HTR-8/SVneo (cell line): ENCODE results near the gene TPPP3.
"Not testable (repeated sequence)": the region's sequence is repeated elsewhere in the genome, so short reads cannot be mapped to it uniquely, and the experiment has no call there.

ENCODE experiments used
- DNase-seq: peaks from one replicate; pipeline ENCODE4 v3.0.0; 2011; ENCODE audit warnings: low spot score, mixed read lengths; ENCODE audit not compliant: insufficient read length
- FAIRE-seq: peaks from 2 replicates; lab custom pipeline; 2011; peaks lifted over from hg19 to GRCh38; lab: Jason Lieb, UNC

The TPPP3 gene

DNA sequence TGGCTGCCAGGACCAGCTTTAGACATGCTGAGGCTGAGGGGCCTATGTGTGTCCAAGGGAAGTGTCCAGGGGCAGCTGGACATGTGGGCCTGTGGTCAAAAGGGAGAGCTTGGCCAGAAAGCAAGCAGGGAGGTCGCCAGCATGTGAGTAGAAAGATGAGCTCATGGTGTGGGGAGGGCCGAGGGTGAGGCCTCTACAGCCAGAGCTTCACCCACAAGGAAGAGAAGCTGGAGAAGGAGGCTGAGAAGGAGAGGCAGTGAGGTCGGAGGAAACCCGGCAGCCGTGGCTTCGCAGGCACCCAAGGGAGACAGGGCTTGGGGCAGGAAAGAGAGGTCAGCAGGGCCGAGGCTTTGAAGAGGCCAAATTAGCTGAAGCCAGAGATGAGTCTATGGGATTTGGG lies 33.7 kb upstream of the TPPP3 start:
- DNase-seq (no peak), FAIRE-seq (no peak)

DNA sequence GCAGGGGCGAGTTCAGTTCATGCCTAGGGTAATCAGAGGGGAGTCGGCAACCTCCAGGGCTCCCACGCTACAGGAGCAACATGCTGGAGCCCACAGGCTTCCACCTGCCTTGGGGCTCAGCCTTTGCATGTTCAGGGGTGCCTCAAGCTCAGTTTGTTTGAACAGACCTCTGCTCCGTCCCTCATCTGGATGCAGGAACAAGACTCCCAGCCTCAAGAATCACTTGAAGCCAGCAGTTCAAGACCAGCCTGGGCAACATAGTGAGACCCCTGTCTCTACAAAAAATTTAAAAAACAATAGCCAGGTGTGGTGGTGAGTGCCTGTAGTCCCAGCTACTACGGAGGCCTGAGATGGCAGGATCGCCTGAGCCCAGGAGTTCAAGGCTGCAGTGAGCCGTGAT lies 32.7 kb upstream of the TPPP3 start:
- no peak for DNase-seq
- FAIRE-seq: no peak

DNA sequence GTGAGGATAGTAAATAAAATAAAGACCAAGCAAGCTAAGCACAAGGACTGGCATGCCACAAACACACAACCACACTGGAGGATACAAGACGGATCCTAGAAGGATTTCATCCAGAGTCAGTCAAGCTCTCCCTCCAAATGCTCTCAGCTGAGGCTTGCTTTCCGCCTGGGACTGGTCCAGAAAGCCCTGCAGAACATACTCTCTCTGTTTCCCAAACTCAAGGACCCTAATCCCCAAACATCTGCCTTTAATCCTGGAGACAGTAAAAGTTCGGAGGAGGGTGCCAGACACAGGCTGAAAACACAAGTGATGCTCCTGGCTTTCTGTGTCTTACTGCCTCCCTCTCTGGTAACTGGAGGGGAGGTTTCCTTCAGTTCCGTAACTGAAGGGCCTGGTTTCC lies 32.3 kb upstream of the TPPP3 start:
- FAIRE-seq (no peak), DNase-seq (no peak)

DNA sequence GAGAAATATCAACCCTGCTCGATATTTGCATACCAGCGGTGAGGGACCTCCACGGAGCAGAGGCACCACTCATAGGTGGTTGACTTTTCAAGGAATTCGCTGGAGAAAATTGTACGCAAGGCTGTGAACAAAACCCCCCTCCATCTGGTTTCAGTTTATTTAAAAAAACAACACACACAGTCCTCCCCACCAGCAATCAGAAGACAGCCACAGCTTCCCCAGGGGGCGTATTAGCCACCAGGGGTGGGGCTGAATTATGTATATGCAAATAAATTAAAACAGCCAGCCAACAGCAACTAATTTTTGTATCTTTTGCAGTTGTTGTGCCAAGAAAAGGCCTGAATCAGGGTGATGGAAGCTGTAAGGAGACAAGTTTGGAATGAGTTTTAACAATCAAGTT lies 31.8 kb upstream of the TPPP3 start:
- FAIRE-seq (no peak), DNase-seq (no peak)

DNA sequence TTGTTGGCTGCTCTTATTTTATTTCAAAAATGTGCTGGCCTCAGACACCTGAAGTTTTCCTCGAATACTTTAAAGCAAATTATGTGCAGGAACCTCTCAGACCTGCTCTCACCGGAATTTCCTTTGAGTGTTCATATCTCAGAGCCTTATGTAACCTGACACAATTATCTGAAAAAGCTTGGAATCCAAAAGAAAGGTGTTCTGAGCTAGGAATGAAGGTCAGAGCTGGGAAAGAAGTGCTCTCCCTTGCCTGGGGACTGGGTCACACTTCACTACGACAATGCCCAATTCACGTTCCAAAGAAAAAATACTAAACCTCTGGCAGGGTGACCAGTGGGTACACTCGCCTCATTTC lies 30.9 kb upstream of the TPPP3 start:
- FAIRE-seq: no peak

DNA sequence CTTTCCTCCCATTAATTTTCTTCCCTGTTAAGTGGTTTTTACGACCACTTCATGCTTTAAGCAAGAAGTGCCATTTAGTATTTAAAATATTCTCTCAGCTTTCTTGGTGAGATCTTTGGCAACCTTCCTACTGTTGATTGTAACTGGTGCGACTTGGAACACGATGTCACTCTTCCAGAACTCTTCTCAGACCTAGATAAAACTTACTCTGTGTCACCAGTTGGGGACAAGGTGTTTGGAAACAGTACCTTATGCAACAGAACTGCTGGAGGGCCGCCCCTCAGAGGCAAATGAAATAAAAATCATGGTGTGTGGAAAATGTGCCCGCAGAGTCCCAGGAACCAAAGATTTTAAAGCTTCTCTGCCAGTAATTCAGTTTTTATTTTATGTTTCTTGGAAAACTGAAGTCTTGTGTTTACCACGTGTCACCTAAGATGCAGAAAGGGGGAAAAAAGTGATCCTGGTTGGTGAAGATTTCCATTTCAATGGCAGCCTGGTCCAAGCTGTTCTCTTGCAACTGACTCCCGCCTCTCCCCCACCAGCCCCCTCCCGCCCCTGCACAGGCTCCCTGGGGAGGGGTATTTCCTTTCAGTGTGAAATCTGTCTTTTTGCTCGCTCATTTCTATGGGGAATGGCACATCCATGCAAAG lies 30.4 kb upstream of the TPPP3 start:
- FAIRE-seq (no peak), DNase-seq (no peak)

More for the DNA sequence above, 30.9 kb upstream of the TPPP3 start:
- no peak for DNase-seq

DNA sequence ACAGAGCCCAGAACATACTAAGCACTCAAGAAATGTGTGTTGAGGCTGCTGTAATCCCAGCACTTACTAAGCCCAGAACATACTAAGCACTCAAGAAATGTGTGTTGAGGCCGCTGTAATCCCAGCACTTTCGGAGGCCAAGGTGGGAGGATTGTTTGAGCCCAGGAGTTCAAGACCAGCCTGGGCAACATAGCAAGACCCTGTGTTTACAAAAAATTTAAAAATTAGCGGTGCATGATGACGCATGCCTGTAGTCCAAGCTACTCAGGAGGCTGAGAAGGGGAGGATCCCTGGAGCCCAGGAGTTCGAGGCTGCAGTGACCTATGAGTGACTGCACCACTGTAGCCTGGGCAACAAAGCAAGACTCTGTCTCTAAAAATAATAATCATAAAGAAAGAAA lies 29.7 kb upstream of the TPPP3 start:
- FAIRE-seq (no peak), DNase-seq (no peak)

DNA sequence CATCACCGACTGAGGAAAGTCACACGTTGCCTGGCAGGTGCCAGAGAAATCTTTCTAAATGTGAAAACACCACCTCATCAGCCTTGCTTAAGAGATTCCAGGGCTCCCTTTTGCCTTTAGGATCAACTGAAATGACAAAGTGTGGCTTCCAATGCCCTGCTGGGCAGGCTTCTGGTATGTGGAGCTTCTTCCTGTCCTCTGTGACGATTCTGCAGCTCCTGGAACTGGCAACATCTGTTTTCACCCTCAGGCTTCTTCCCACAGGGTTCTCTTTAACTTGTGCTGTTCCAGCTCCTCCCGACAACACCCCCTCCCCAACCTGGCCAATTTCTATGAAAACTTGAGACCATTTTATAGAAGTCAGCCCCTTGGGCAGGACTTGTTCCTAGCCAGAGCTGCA lies 27.7 kb upstream of the TPPP3 start:
- no peak for FAIRE-seq

DNA sequence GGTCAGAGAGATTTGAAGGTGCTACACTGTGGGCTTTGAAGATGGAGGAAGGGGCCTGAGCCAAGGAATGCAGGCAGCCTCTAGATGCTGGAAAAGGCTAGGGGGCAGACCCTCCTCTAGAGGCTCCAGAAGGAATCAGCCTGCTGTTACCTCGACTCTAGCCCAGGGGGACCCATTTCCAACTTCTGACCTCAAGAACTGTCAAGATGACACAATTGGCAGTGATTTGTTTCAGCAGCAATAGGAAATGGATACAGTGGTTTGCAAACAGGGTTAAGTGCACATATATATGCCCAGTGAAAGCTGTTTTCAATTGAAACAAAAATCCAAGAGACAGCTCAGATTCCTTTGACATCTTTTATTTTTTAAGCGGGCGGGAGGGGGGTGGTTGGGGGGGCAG lies 26.6 kb upstream of the TPPP3 start:
- FAIRE-seq: no peak
- DNase-seq: no peak

More for the DNA sequence above, 27.7 kb upstream of the TPPP3 start:
- DNase-seq: no peak

DNA sequence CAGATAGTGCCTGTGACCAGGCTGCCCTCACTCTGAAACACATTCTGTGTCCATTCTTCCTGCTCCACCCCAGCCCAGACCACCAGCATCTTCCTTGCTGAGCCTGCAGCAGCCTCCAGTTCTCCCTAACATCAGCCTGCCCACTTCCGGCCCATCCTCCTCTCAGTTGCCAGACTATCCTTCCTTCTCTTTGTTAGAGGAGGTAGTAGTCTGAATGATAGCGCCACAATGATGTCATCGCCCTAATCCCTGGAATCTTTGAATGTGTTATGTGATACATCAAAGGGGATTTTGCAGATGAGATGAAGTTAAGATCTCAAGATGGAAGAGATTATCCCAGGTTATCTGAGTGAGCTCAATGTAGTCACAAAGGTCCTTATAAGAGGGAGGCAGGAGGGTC lies 26.2 kb upstream of the TPPP3 start:
- FAIRE-seq: no peak
- DNase-seq: no peak

DNA sequence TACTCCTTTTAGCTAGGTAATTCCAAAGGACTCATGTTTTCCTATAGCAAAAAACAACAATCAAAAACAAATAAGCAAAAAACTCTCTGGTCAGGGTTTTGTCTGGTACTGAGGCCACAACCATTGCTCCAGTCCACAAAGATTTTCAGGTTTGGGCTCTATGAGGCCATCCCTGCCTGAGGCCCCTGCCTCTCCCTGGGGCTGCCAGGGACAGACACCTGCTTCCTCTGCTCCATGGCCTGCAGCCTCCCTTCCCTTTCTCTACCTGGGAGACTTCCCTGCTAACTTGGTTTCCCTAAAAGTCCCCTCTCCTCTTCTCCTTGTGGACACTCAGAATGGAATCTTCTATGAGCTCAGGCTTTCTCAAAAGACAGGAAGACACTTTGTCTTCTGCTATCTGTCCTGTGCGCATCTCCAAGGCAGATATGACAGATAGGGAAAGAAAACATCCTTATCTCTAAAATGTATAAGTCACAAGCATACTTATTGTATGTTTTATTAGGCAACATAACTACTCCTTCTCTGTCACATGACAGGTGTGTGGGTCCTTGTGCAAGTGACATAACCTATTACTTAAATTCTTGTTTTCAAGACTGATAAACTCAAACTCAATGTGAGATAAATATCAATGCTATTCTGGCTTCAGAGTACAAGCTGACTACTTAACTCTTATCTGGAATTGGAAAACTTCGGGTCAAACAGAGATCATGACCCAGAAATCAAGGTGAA lies 24.2 kb upstream of the TPPP3 start:
- FAIRE-seq (no peak), DNase-seq (no peak)

DNA sequence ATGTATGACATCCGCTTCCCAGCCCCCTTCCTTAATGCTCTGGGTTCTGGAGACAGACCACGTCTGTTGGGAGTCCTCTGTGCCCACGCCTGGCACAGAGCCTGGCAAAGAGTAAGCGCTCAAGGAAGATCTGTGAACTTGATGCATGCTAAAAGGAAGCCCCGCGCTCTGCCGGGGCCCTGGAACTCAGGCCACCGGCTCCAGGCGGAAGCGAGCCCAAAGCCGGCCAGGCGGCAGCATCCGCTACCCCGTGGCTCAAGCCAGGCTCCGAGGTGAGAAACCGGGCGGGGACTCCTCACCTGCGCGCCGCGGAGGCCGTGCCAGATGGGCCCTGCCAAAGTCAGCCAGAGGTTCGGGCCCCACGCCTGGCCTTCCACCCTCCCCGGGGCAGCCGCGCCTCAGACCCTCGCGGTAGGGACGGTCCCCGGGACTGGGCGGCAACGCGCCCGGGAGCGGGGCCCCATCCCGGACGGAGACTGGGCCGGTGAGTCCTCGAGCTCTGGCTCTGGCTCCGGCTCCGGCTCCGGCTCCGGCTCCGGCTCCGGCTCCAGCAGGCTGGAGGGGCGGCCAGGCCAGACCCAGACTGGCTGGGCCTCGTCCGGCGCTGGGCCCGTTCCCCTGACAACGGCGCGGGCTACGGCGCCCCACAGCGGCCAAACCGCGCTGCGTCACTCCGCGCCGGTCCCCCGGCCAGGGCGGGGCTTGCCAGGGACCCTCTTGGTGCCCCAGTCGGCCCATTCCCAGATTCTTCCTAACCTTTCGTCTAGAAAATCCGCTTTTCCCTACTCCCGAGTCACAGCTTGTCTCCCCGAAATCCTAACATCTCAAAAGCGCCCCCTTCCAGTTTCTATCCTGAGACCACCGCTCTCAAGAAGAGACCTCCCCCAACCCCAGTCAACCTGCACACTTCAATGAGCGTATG lies 22.8 kb upstream of the TPPP3 start, which contains the start of gene ZDHHC1:
Gene ZDHHC1 (minus strand): TSS at position 606 of the 922 bp plus-strand sequence. CDS start 8,702 bp downstream, outside the sequence.
- FAIRE-seq: peak; percentile 54
- peak; percentile 85 for DNase-seq

DNA sequence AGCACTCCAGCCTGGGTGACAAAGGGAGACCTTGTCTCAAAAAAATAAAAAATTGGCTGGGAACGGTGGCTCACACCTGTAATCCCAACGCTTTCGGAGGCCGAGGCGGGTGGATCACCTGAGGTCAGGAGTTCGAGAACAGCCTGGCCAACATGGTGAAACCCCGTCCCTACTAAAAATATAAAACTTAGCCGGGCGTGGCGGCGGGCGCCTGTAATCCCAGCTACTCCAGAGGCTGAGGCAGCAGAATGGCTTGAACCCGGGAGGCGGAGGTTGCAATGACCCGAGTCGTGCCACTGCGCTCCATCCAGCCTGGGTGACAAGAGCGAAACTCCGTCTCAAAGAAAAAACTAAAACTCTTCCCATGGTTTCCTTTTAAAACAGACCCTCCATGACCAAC lies 22.1 kb upstream of the TPPP3 start:
- FAIRE-seq, DNase-seq: not testable (repeated sequence)

DNA sequence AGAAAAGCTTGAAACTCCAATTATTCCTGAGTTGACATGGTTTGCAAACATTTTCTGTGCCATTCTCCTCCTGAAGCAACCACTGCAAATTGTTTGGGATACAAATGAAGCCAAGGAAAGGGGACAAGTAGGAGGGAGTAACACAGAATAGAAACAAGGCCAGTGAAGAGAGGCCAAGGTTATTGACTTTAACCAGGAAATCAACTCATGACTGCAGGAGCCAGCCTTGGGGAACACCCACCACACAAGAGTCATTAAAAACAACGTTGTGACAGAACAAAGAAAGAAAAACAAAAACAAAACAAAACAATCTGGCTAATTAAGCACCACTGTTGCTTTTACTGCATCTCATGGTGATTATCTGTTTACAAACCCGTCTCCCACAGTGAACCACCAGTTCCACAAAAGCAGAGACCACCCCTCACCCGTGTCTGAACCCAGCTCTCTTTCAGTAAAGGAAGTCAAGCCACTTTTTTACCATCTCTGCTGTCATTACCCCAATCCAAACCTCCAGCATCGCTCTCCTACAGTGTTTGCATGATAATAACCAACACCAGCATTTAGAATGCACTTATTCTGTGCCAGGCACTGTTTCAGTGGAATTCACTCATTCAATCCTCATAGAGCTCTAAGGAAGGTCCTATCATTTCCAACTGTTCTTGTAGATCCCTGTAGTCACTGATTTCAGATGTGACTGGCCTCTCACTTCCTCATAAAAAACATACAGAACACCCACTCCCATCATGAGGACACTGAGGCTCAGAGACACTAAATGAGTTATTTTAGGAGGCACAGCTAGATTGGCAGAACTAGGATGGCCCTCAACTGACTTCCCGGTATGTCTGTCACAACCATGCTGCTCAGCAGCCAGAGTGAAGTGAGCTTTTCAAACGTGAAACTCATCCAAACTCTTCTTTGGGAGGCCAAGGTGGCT lies 20.9 kb upstream of the TPPP3 start:
- DNase-seq (no peak), FAIRE-seq (no peak)

DNA sequence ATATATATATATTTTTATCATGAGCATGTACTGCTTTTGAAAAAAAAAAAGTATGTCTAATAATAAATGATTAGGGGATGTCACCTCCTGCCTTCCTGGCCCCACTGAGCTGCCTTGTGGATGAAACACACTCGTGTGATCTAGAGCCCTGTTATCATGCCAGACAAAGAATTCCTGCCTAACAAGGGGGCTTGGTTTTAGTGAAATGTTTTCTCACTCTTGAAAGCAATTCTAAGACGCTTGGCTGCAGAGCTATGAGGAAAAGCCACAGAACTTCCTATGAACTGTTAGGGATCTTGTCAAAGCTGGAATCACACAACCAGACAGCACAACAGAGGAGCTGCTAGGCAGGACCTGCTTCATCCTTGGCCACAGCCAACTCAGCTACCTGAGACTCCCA lies 19.0 kb upstream of the TPPP3 start:
- FAIRE-seq (no peak), DNase-seq (no peak)

DNA sequence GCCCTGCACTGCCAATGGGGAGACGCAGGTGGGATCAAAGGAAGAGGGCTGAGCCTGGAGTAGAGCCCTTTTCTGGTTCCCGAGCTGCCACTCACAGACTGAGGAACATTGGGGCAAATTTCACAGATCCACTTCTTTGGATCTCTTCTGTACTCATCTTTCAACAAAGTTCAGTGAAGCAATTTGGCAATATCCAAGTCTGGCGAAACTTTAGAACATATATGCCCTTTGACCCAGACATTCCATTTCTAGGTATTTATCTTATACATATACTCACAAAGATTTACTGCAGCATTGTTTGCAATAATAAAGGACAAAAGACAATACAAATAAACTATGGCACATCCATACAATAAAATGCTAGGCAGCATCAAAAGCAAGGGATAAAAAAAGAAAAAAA lies 18.0 kb upstream of the TPPP3 start:
- no peak for FAIRE-seq
- no peak for DNase-seq

DNA sequence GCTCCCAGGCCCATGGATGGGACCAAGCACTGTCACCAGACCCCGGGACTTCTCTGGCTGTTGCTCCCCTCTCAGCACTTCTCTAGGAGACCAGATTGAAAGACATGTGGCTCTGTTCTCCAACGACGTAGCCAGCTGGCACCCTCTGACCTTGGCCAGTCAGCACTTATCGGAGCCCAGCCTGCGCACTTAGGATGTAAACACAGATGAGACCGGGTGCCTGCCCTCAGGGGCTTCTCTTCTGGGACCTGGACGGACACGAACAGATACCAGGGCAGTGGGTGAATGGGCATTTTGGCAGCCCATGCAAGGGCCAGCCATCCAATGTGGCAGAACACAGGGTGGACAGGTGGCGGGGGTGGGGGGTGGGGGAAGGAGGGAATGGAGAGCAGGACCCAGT lies 16.3 kb upstream of the TPPP3 start:
- DNase-seq: no peak
- no peak for FAIRE-seq

DNA sequence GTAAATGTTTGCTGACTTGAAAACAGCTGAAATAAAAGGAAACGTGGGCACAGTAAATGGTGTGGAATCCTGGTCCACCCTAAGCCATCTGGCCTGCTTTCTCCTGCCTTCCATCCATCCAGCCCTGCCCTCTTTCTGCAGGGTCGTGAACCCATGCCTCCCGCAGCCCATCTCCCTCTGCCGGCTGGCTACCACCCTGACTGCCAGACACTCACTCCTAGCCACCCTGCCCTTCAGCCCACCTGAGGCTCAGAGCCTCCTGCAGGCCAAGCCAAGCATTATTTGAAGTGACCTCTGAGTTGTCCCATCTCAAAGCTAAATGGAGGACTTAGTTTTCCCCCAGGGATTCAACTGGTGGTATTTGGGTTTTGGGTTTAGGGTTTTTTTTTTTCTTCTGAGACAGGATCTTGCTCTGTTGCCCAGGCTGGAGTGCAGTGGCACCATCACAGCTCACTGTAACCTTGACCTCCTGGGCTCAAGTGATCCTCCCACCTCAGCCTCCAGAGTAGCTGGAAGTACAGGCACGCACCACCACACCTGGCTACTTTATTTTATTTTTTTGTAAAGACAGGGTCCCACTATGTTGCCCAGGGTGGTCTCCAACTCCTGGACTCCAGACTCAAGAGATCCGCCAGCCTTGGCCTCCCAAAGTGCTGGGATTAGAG lies 14.6 kb upstream of the TPPP3 start:
- no peak for DNase-seq
- no peak for FAIRE-seq

DNA sequence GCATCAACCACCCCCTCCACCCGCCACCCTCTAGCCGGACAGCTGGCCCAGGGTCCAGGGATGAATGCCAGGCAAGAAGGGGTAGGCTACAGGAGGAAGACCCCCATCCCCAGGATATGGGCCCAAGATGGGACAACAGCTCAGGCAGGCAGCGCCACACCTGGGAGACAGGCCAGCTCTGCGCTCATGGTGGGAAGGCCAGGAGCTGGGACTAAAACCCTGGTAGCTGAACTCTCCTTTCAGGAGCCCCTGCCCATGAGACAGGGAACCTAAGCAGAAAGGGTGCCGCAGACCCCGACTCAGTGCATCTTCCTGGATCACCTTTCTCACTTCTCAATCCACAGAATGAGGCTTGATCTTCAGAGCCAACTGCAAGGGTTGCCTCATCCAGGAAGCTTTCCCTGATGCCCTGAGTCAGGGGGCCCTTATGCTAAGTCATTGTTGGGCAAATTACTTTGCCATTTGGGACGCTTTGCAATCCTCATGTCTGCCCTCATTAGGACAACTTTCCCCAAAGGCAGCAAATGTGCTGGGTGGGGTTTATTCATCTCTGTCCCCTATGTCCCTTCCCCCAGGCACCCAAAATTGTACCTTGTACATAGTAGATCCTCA lies 14.0 kb upstream of the TPPP3 start:
- peak; percentile 82 for FAIRE-seq
- no peak for DNase-seq
